ENCODE results near the gene CD79B.
"Not testable (repeated sequence)": the region's sequence is repeated elsewhere in the genome, so short reads cannot be mapped to it uniquely, and the experiment has no call there.

CD79B gene

DNA sequence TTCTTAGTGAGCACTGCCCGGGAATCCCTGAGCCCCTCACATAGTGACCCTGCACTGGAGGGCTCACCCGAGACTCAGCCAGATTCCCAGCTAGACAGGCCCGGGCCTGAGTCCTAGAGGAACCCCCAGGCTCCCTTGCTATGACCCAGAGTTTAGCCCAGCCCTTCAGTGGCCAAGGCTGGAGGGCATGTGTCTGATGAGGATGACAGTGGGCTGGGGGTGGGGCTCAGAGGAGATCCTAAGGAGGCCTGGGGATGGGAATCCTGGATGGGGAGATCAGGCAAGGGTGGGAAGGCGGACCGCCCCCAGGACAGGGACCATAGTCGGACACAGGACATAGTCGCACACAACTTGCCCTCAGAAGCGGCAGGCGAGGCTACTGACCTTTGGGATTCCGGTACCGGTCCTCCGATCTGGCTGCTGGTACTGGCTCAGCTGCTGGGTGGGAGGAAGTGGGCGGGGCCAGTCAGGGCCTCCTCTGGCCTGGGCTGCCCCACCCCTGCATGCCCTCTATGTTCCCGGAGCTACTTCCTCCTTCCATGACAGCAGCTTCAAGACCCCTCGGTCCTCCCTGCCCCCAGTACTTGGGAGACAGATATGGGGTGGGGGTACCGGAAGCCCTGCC is 1.1 kb downstream of the CD79B start:
- peak; percentile 72 for DNase-seq

DNA sequence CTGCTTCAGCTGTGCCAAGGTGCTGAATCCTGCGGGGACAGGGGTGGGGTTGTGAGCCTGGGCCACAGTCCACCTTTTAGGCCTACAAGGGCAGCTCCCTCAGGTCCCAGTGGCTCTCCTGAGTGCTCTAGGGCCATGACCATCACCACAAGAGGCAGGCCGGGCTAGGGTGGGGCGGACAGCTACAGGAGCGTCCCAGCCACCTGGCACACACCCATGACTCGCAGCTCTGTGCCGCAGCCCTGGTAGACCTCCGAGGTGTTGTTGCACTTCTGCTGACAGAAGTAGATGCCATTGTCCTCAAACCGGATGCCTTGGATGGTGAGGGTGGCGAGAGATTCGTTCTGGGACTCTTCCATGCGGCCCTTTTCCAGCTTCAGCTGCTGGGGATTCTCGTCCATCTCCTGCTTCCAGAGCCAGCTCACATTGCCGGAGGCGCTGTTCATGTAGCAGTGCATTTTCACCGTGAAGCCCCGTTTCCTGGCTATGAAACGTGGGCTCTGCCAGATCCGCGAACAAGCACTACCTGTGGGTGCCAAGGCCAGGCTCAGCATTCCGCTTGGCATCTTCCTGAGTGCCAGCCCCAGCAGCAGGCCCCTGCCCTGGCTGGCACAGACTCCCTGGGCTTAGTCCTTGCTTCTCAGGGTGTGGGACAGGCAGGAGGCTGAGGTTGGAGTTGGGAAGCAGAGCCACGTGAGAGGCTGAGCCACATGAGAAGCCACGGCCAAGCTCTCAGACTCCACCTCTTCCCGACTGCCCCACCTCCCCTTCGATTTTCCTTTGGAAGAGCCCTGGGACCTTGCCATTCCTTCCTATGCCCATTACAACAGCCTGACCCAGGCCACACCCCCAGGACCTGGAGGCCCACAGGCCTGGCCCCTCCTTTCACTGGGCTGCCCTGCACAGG is 2.0 kb downstream of the CD79B start:
- no peak for DNase-seq

- no peak for DNase-seq
Measured at GRCh38 chr17:63928966-63929695, 3.0 kb downstream of the CD79B start.

DNA sequence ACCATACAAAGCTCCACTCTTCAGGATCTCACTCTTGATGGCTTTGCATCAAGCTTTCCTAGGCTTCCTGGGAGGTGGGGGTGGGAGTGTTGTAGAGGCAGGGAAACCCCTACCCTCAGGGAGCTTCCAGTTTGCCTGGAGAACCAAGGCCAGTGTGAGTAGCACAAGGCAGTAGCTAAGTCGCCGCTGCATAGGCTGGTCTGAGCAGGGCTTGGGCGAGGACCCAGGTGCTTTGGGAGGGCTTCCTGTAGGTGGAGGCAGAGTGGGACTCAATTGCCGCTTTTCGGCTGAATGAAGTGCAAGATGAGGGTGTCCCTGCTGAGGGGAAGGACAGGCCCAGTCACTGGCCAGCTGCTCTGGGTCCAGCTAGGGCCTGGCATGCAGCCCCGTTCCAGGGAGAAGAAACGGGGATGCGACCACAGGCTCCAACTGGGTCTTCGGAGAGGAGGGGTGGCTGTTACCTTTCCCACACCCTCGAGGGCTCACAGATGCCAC is 3.9 kb downstream of the CD79B start:
- no peak for DNase-seq

GRCh38 chr17:63927464-63928171 is 4.5 kb downstream of the CD79B start:
- DNase-seq, result no peak

DNA sequence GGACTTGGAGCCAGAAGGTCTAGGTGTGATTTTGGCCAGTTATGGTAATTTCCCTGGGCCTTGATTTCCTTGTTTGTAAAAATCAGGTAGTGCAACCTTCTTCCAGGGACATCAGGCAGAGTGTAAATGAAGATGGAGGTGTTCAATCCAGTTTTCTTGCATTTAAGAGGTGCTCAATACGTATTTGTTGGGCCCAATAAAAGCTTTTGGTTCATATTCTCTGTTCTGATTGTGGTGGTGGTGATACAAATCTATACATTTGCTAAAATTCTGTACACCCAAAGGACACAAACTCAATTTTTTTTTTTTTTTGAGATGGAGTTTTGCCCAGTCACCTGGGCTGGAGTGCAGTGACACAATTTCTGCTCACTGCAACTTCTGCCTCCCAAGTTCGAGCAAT is 6.0 kb downstream of the CD79B start:
- DNase-seq, result no peak

GRCh38 chr17:63925615-63926014 is 6.5 kb downstream of the CD79B start:
- DNase-seq, result no peak

- DNase-seq, result not testable (repeated sequence)
Measured at GRCh38 chr17:63922402-63922801, 9.7 kb downstream of the CD79B start.

- DNase-seq, result not testable (repeated sequence)
Measured at GRCh38 chr17:63920779-63921178, 11.4 kb downstream of the CD79B start.

DNA sequence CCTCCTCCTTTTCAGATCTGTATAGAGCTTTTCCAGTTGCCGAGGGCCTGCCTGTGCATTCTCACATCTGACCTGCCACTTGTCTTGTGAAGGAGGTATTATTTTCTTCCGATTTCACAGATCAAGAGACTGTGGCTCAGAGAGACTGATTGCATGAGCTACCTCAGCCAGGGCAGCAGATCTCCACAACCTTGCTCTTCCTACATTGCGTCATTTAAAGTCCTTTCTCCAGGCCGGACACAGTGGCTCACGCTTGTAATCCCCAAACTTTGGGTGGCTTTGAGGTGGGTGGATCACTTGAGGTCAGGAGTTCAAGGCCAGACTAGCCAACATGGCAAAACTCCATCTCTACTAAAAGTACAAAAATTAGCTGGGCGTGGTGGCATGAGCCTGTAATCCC is 12.1 kb downstream of the CD79B start:
- not testable (repeated sequence) for DNase-seq

GRCh38 chr17:63919311-63919723 is 12.8 kb downstream of the CD79B start:
- DNase-seq, result peak; percentile 85

GRCh38 chr17:63918789-63919305 is 13.3 kb downstream of the CD79B start, which contains the start of gene GH1:
Gene GH1, minus strand, starts transcription at chr17:63918839. Its CDS starts 63 bp downstream, at chr17:63918776.
- DNase-seq, result not testable (repeated sequence)

DNA sequence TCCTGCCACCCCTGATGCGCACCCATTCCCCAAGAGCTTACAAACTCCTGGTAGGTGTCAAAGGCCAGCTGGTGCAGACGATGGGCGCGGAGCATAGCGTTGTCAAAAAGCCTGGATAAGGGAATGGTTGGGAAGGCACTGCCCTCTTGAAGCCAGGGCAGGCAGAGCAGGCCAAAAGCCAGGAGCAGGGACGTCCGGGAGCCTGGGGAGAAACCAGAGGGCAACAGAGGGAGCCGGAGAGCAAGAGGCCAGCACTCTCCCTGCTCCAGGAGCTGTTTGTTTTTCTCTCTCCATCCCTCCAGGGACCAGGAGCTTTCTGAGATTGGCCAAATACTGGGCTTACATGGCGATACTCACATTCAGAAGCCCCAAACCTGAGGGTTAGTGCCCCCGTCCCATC is 13.8 kb downstream of the CD79B start:
- no peak for DNase-seq

DNA sequence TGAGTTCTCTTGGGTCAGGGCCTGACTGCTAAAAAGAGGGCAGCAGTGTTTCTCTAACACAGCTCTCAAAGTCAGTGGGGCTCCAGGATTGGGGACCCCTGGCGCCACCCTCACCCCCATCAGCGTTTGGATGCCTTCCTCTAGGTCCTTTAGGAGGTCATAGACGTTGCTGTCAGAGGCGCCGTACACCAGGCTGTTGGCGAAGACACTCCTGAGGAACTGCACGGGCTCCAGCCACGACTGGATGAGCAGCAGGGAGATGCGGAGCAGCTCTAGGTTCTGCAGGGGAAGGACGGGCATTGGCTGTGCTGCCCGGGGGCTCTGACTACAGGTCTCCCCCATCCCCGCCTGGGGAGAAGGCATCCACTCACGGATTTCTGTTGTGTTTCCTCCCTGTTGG is 14.5 kb downstream of the CD79B start:
- no peak for DNase-seq

DNA sequence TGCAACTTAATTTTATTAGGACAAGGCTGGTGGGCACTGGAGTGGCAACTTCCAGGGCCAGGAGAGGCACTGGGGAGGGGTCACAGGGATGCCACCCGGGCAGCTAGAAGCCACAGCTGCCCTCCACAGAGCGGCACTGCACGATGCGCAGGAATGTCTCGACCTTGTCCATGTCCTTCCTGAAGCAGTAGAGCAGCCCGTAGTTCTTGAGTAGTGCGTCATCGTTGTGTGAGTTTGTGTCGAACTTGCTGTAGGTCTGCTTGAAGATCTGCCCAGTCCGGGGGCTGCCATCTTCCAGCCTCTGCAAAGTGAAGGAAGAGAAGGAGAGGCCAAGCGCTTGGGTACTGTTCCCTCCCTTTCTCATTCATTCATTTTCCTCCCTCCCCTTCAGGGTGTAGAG is 14.9 kb downstream of the CD79B start:
- not testable (repeated sequence) for DNase-seq

DNA sequence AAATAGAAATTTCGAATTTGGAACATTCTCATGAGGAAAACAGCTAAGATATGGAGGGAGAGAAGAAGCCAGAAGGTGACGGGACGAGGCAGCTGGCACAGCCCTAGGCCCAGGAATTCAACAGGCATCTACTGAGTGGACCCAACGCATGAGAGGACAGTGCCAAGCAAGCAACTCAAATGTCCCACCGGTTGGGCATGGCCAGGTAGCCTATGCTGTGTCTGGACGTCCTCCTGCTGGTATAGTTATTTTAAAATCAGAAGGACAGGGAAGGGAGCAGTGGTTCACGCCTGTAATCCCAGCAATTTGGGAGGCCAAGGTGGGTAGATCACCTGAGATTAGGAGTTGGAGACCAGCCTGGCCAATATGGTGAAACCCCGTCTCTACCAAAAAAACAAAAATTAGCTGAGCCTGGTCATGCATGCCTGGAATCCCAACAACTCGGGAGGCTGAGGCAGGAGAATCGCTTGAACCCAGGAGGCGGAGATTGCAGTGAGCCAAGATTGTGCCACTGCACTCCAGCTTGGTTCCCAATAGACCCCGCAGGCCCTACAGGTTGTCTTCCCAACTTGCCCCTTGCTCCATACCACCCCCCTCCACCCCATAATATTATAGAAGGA is 15.5 kb downstream of the CD79B start:
- DNase-seq, result no peak

GRCh38 chr17:63915753-63916152 is 16.4 kb downstream of the CD79B start:
- DNase-seq, result not testable (repeated sequence)

GRCh38 chr17:63914471-63914870 is 17.7 kb downstream of the CD79B start:
- no peak for DNase-seq

DNA sequence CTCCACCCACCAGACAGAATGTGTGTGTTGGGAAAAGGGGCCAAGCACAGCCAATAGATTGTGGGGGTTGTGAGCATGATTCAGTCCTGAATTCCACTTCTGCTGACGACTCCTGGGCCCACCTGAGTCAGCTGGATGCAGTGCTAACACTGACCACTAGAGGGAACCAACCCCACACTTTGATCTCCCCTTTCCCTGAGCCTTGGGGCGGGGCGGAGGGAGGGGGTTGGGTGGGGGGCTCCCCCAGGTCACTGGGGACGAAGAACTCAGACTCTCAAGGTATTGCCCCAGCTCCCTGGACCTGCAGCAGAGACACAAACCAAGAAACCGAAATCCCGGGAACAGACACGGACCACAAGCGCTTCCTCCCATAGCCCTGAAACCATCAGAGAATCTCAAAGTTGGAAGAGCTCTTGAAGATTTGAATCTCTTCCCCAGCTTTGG is 20.5 kb downstream of the CD79B start:
- peak; percentile 71 for DNase-seq

GRCh38 chr17:63911041-63911635 is 21.0 kb downstream of the CD79B start, which contains the start of gene CSHL1:
Gene CSHL1, minus strand, starts transcription at chr17:63911258. Its CDS starts 62 bp downstream, at chr17:63911196.
- no peak for DNase-seq

DNA sequence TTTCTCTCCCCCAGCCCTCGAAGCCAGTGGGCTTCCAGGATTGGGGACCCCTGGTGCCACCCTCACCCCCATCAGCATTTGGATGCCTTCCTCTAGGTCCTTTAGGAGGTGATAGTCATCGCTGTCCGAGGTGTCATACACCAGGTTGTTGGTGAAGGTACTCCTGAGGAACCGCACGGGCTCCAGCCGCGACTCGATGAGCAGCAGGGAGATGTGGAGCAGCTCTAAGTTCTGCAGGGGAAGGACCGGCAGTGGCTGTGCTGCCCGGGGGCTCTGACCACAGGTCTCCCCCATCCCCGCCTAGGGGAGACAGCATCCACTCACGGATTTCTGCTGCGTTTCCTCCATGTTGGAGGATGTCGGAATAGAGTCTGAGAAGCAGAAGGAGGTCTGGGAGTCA is 22.0 kb downstream of the CD79B start:
- no peak for DNase-seq
